ENCODE measurements around the gene CDH13.

GRCh38 chr16:83214671-83215070 lies 587.9 kb downstream of the CDH13 start:
- TF ChIP-seq ZBTB7A (tag by site-specific recombination; IDR thresholded peaks at IDR 0.05; ENCODE audit: low read depth) (no peak), GFI1B (tag by site-specific recombination; IDR thresholded peaks at IDR 0.05) (no peak), ZSCAN5A (tag by site-specific recombination; IDR thresholded peaks at IDR 0.05) (no peak), CTCF (tag by site-specific recombination; IDR thresholded peaks at IDR 0.05) (no peak), ZNF266 (tag by site-specific recombination; IDR thresholded peaks at IDR 0.05; ENCODE audit: low read depth) (no peak), ZFP37 (tag by site-specific recombination; IDR thresholded peaks at IDR 0.05) (no peak)

All from HEK293 (cell line).